ENCODE data around the gene TGFBR1.

The TGFBR1 gene

DNA sequence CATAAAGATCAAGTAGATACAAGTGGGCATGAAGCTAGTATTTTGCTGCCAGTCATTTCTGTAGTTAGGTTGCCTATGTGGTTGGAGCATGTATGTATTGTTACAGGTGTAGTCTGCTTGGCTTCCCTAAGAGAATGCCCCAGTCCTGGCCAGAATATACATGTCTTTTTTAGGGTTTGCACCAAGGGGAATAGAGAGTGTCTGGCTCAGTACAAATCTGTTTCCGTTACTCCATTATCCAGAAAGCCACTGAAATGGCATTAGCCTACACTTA is 23.2 kb downstream of the TGFBR1 start:
- DNase-seq (ENCODE audit: extremely low spot score, insufficient read length, low read depth) (no peak), FAIRE-seq (no peak)

DNA sequence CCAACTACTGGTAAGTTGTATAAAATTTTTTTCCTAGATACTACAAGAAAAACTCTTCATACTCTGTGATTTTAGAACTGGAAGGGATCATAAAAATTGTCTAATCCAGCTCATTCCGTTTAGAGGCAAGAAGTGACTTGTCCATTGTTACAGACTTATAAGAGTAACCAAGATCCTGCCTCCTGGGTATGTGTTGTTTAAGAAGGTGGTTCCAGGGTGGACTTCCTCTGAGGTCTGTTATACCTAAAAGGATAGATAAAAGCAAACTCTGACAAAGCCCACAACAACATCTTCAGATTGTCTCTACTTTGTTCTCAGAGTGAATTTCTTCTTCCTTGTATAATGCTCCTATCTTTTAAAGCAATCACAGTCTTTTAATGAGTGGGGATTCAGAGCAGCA is 24.2 kb downstream of the TGFBR1 start:
- no peak for FAIRE-seq
- no peak for DNase-seq (ENCODE audit: extremely low spot score, insufficient read length, low read depth)

DNA sequence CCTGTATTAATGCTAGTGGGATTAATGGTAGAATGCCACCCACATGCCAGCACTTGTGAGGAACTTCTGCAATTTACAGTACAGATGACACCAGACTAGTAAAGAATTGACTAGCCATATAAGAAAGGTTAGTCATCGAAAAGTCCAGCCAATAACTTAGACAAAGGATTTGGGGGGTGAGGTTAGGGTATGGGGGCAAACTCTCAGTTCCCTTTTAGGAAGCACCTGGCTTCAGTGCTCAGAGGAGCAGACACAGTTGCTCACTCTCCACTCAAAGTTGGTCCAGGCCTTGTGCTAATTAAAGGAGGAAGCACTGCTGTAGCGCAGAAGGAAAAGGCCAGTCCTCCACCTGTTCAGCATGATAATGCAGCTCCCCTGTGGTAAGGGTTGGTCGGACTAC is 25.2 kb downstream of the TGFBR1 start:
- FAIRE-seq (peak; percentile 83), DNase-seq (ENCODE audit: extremely low spot score, insufficient read length, low read depth) (peak; percentile 25)

DNA sequence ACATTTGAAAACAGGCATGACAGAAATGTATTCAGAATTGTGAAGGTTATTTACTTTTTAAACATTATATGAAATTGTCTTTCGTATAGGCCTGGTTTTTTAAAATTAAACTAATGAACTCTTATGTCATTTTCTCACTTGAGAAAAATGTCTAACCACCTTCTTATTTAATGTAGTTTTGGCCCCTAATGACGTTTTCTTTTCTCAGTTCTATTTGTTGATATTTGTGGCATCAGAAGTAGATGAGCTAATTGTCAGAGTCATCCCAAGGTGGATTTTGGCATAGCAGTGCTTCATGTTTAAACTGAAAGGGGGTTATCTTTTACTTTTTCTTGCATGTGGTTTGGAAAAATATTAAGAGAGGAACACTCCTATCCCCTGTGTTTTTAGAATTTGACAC is 28.2 kb downstream of the TGFBR1 start:
- FAIRE-seq, result no peak
- no peak for DNase-seq (ENCODE audit: extremely low spot score, insufficient read length, low read depth)

DNA sequence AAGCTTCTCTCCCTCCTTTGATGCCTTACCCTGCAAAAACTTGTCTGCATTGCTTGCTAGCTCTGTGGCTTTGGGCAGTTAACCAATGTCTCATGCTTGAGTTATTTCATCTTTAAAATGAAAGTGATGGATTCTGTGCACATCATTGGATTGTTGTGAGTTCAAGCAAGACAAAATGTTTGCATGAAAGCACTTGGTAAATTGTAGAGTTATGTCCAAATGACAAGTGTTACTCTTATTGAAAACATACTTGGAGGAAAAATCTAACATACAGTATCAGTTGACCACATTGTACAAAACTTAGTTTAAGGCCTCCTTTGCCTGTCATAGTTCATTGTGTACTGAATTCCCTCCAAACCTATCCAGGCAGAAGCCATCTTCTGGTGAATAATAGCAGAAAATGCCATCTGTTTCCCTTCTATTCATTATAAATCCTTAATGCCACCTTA is 30.0 kb downstream of the TGFBR1 start:
- FAIRE-seq, result peak; percentile 41

DNA sequence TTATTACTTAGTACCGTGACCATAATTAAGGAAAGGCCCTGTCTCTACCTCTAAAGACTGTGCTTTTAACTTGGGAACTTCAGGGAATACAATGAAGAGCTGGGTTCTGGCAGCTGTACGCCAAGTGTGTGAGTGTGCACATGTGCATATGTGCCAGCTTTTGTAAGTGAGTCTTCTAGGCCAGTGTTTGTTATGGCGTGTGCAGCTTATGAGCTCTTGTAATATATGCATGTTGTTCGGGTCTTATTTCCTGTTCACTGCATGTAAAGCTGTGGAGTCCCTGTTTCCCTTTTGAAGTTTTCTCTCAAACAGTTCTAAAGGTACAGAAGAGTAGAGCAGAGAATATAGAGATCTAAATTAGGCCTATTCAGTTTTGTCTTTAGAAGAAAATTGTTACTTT is 30.5 kb downstream of the TGFBR1 start:
- DNase-seq (ENCODE audit: extremely low spot score, insufficient read length, low read depth) (no peak), FAIRE-seq (no peak)

More for the DNA sequence above, 30.0 kb downstream of the TGFBR1 start:
- no peak for DNase-seq (ENCODE audit: extremely low spot score, insufficient read length, low read depth)

DNA sequence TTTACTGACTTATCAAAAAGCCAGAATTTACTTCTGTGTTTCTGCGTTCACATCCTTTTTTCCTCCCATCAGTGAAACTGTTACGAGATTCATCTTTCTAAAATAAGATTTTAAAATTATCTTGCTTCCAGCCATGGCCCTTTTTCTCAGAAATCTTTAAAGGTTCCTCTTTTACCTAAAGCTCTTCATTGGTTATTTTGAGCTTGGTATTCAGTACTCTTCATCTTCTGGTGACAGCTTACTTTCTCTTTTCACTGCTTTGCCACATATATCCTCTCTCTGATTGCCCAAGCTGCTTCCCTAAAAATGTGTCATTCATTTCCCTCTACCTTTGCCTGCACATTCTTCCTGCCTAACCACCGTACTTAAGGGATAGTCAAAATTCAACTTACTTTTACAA is 32.3 kb downstream of the TGFBR1 start:
- no peak for FAIRE-seq
- DNase-seq (ENCODE audit: extremely low spot score, insufficient read length, low read depth), result no peak

DNA sequence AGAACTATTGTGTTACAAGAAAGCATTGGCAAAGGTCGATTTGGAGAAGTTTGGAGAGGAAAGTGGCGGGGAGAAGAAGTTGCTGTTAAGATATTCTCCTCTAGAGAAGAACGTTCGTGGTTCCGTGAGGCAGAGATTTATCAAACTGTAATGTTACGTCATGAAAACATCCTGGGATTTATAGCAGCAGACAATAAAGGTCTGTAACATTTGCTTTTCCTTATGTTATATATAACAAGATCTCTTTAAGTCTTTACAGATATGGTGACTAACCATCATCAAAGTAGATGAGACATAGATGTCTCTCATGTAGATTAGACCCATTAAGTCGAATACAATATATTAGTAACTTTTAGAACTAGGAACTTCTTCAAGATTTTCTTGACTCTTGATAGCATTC is 33.0 kb downstream of the TGFBR1 start:
- no peak for FAIRE-seq
- DNase-seq (ENCODE audit: extremely low spot score, insufficient read length, low read depth), result no peak

DNA sequence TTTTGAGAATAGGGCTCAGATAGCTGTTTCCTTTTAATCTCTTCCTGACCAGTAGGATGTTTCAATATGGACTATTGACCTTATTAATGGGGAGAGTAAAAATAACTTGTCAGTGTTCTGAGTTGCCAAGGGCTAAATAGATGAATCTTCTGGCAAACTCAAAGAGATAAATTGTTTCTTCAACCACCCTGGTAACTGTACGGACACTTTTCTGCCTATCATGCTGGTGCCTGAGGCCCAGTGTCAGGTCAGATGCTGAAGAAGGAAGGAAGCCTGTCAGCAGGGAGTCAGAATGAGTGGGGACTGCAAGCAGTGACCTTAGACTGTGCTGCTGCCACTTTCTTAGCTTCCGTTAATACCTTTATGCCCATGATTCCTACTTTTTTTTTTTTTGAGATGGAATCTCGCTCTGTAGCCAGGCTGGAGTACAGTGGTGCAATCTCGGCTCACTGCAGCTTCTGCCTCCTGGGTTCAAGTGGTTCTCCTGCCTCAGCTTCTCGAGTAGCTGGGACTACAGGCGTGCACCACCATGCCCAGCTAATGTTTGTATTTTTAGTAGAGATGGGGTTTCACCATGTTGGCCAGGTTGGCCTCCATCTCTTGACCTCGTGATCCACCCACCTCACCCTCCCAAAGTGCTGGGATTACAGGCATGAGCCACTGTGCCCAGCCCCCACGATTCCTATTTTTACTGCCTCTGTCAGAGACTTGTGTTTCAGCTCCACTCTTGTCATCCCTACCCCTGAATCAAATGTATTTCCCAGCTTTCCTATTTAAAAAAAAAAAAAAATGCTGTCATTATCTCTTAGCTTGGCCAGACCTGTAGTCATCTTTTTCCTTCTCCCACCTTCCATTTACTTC is 33.7 kb downstream of the TGFBR1 start:
- no peak for FAIRE-seq
- no peak for DNase-seq (ENCODE audit: extremely low spot score, insufficient read length, low read depth)

DNA sequence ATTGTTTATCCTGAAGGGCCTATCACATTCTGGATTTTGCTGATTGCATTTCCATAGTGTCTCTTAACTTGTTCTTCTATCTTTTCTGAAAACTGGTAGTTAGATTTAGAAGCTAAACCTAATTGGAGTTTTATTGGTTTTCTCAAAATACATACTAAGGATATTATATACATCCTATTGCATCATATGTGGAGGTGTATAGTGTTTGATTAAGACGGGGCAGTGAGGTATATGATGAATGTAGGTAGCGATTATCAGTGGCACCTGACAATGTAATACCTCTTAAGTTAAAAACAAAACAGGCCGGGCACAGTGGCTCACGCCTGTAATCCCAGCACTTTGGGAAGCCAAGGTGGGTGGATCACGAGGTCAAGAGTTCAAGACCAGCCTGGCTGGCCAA is 35.0 kb downstream of the TGFBR1 start:
- DNase-seq (ENCODE audit: extremely low spot score, insufficient read length, low read depth) (no peak), FAIRE-seq (no peak)

DNA sequence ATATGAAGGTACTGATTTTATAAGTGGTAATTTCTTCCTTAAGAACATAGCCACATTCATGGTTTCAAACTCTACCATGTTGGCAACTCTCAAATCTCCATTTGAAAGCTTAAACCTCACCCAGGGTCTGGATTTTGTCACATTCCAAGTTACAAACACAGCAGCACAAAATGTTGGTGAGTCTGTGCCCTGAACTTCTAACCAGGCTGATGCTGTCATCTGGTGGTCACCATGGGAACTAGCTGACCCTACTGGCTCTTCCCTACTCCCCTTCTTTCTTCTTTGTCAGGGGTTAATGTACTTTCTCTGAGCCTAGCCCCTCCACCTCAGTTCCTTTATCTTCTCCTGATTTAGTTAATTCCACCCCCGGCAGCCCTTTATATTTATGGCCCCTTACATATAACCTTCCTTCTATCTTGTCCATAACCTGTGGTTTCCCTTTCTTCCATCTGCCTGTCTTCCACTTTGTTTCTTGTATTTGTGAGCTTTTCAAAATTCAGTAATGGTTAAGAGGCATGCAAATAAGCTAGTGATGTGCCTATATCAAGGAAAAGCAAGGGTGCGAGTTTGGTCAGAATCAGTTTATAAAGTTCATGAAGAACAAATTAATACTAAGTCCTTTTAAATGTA is 35.9 kb downstream of the TGFBR1 start:
- DNase-seq (ENCODE audit: extremely low spot score, insufficient read length, low read depth) (no peak), FAIRE-seq (peak; percentile 77)

DNA sequence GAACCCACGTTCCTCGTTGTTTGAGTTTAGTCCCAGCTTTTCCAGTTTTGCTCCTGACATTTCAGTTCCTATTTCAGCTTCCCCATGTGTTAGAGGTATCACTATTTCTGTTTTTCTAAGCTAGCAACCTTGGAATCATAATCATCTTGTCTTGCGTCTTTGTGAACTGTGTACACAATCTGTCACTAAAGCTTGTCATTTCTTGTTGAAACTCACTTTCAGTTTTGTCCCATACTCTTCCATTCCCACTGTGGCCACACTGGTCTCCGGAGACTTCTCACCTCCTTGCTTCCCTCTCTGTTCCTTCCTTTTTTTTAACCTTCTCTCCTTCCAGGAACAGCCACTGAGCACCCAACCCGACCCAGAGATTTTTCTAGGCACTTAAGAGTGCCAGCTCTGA is 36.9 kb downstream of the TGFBR1 start:
- FAIRE-seq, result no peak
- DNase-seq (ENCODE audit: extremely low spot score, insufficient read length, low read depth), result no peak

DNA sequence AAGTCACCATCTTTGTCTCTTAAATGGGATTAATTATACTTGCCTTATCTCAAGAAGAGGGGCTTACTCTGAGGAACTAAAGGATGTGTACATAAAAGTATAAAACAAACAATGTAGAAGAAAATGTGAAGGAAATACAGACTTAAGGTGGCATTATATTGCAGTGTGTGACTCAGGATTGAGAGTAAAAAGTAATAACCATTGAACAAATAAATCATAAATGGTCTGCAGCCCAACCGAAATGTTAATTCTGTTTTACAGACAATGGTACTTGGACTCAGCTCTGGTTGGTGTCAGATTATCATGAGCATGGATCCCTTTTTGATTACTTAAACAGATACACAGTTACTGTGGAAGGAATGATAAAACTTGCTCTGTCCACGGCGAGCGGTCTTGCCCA is 37.4 kb downstream of the TGFBR1 start:
- DNase-seq (ENCODE audit: extremely low spot score, insufficient read length, low read depth) (no peak), FAIRE-seq (no peak)

DNA sequence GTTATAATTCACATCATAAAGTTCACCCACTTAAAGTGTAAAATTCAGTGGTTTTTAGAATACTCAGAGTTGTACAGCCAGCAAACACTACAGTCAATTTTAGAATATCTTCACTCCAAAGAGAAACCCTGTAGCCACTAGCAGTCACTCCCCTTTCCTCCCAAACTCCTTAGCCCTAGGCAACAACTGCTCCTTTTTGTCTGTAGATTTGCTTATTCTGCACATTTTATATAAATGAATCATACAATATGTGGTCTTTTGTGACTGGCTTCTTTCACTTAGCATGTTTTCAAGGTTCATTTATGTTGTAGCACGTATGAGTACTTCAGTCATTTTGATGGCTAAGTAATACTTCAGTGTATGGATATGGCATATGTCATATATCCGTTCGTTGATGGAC is 38.7 kb downstream of the TGFBR1 start:
- no peak for DNase-seq (ENCODE audit: extremely low spot score, insufficient read length, low read depth)
- FAIRE-seq, result no peak

DNA sequence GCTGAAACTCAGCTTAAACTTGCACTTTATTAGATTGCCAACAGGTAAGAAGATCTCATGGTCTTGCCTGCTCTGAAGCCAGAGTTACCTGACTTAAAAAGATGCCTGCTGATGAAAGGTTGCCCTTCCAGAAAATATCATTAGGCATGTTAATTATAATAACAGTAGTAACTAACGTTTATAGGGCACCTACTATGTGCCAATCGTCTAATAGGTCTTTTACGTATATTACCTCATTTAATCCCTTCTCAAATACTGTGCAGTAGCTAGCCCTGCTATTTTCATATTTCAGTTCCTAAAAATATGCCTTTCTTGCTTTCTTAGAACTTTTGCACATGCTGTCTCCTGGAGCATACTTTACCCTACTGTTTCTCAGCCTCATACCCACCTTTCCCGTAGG is 40.1 kb downstream of the TGFBR1 start:
- FAIRE-seq, result no peak
- no peak for DNase-seq (ENCODE audit: extremely low spot score, insufficient read length, low read depth)

DNA sequence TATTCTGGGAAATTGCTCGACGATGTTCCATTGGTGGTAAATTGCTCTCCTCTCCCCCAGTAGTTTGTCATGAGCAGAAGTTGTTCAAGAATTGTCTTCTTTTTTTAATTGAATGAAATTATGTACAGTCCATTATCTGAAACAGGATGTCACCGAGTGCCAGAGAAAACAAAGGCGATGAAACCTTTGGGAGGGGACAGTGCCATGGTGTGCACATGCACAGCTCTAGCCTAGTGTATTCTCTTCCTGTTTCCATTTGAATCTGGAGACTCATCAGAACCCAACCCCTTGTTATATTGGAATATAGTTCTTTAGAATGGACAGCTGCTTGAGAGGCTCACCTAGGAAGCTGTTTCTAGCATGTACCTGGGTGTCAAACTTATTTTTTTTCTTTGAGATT is 41.7 kb downstream of the TGFBR1 start:
- FAIRE-seq, result no peak
- no peak for DNase-seq (ENCODE audit: extremely low spot score, insufficient read length, low read depth)

DNA sequence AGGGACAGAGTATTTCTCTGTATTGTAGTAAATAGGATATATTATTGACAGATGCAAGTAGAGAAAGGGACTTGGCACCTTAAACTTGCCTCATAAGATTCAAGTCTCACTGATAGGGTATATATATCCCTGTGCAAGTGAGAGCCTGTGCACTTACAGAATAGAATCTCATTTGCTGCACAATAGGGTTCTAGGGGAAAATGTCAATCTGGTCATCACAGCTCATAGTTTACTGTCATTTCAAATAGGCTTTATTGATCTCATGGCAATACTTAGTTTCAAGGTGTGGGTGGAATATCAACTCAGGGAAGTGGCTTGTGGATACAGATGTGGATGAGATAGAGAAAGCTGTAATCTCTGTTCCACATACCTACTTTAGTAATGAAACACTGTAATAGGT is 42.3 kb downstream of the TGFBR1 start:
- FAIRE-seq (no peak), DNase-seq (ENCODE audit: extremely low spot score, insufficient read length, low read depth) (no peak)

DNA sequence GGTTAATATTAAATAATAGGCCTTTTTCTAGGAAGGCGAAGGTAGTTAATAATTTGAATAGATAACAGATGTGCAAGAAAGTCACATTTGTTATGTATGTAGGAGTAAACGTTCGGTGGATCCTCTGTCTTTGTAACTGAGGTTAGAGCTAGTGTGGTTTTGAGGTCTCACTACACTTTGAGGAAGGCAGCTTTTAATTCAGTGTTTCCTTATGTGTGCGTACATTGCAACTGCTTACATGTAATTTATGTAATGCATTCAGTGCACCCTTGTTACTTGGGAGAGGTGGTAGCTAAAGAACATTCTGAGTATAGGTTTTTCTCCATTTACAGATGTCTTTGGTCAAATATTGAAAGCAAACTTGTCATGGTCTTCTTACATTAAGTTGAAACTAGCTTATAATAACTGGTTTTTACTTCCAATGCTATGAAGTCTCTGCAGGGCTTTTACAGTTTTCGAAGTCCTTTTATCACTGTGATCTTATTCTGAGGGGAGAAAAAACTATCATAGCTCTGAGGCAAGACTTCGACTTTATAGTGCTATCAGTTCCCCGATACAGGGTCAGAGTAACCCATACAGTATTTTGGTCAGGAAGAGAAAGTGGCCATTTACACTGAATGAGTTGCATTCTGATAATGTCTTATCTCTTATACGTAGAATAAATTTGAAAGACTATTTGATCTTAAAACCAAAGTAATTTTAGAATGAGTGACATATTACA is 45.7 kb downstream of the TGFBR1 start:
- FAIRE-seq, result no peak

DNA sequence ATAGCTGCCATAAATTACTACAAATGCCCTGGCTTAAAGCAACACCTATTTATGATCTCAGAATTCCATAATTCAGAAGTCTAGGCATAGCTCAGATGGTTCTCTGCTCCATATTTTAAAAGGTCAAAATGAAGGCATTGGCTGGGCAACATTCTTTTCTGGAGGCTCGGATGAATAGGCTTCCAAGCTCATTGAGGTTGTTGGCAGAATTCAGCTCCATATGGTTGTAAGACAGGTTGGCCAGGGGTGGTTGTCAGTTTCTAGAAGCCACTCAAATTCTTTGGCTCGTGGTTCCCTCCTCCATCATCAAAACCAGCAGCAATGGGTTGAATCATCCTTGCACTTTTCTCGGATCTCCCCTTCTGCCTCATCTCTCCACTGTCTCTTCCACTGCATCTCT is 49.4 kb downstream of the TGFBR1 start:
- FAIRE-seq, result no peak
- DNase-seq (ENCODE audit: extremely low spot score, insufficient read length, low read depth), result no peak

More for the DNA sequence above, 45.7 kb downstream of the TGFBR1 start:
- DNase-seq (ENCODE audit: extremely low spot score, insufficient read length, low read depth), result no peak

DNA sequence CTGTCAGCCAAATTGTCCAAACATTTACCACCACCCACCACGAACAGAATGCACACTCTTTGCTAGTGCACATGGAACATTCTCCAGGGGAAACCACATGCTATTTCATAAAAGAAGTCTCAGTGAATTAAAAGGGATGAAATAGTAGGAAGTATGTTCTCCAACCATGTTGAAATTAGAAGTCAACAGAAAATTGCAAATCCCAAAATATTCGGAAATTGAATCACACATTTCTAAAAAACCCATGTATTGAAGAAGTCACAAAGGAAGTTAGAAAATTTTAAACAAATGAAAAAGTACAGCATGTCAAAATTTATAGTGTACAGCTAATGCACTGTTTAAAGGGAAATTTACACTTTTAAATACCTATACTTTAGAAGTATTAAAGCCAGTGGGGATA is 50.8 kb downstream of the TGFBR1 start:
- FAIRE-seq (no peak), DNase-seq (ENCODE audit: extremely low spot score, insufficient read length, low read depth) (no peak)

DNA sequence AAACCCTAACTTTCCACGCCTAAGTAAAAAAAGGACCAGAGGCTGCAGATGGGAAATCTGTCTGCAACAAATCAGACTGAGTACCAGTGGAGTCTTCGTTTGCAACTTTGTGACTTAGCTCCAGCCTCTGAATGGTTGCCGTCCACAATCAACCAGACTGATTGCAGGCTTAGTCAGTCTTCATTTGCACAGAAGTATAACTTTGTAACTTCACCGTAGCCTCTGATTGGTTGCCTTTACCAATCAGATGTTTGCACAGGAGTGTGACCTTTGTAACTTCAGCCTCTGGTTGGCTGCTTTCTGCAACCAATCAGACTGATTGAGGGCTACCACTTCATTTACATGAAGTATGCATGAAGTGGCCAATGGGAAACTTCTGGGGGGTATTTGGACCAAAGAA is 53.7 kb downstream of the TGFBR1 start:
- no peak for FAIRE-seq
- no peak for DNase-seq (ENCODE audit: extremely low spot score, insufficient read length, low read depth)

All from GM18507 (cell line).